GM12878 (cell line): Measurements from ENCODE around the gene DISP2.

Source experiments
- CTCF ChIP-seq, 3 experiments: IDR thresholded peaks in 2 of 3; conservative IDR thresholded peaks in 1 of 3; 2 replicates each; pipeline ENCODE4 v1.5.1; 2011; ENCODE audit warnings: low read depth in 3 of 3, low read length in 3 of 3, mild to moderate bottlenecking in 3 of 3, control low read depth in 2 of 3, moderate library complexity in 2 of 3, inconsistent platforms in 1 of 3, mixed read lengths in 1 of 3; ENCODE audit not compliant: control insufficient read depth in 2 of 3, insufficient read depth in 1 of 3; ENCODE audit errors: extremely low read depth in 1 of 3
- EZH2 ChIP-seq: IDR thresholded peaks from 2 replicates; pipeline ENCODE4 v1.6.1; 2012; ENCODE audit warnings: low read depth, mild to moderate bottlenecking, control low read depth, inconsistent platforms, low read length, borderline replicate concordance; ENCODE audit not compliant: control insufficient read depth
- POLR2A ChIP-seq: IDR thresholded peaks from 2 replicates; pipeline ENCODE4 v1.6.1; 2011; ENCODE audit warnings: low read depth, mild to moderate bottlenecking, low read length
- RBBP5 ChIP-seq: fragments of 200-600 bp; sonication (generic); conservative IDR thresholded peaks from 2 replicates; pipeline ENCODE4 v1.6.1; 2016
- SMC3 ChIP-seq: IDR thresholded peaks from 2 replicates; pipeline ENCODE4 v1.6.1; 2011; ENCODE audit warnings: low read length, improper control_type of control experiment, borderline replicate concordance

- TF ChIP-seq CTCF (IDR thresholded peaks at IDR 0.05 in 2 of 3, conservative IDR thresholded peaks at IDR 0.05 in 1 of 3; ENCODE audit: control insufficient read depth in 2 of 3, extremely low read depth in 1 of 3, insufficient read depth in 1 of 3, low read depth in 3 of 3, low read length in 3 of 3) (no peak), POLR2A (no peak), EZH2 (no peak), SMC3 (no peak), RBBP5 (no peak)
Observed at GRCh38 chr15:40337597-40337996, 20.4 kb upstream of the DISP2 start.
